Measurements from ENCODE around the gene PRTN3.

DNA sequence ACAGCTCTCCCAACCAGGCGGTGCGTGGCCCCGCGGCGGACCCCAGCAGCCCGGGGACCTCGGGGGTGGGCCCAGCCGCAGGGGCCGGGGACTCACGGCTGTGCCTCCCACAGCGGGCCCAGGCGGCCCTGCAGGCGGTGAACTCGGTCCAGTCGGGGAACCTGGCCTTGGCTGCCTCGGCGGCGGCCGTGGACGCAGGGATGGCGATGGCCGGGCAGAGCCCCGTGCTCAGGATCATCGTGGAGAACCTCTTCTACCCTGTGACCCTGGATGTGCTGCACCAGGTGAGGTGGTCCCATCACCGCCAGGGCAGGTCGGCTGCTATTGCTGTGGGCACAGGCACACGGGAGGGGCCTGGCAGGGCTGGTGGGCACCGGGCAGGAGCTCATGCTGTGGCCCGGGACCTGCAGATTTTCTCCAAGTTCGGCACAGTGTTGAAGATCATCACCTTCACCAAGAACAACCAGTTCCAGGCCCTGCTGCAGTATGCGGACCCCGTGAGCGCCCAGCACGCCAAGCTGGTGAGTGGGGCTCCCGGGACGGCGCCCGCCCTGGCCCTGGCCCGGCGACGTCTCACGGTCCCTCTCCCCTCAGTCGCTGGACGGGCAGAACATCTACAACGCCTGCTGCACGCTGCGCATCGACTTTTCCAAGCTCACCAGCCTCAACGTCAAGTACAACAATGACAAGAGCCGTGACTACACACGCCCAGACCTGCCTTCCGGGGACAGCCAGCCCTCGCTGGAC lies 36.2 kb upstream of the PRTN3 start:
- no peak for TF ChIP-seq CTCF (IDR thresholded peaks at IDR 0.05)
- no peak for TF ChIP-seq POLR2A (IDR thresholded peaks at IDR 0.05)
